NCI-H1930 (cell line): Measurements from ENCODE around the gene DGCR6.
"Not testable (repeated sequence)": the region's sequence is repeated elsewhere in the genome, so short reads cannot be mapped to it uniquely, and the experiment has no call there.

ENCODE experiments used
- DNase-seq, 2 experiments: peaks; one replicate each; lab custom pipeline; 2025; lab: John Stamatoyannopoulos, UW

DGCR6 gene

DNA sequence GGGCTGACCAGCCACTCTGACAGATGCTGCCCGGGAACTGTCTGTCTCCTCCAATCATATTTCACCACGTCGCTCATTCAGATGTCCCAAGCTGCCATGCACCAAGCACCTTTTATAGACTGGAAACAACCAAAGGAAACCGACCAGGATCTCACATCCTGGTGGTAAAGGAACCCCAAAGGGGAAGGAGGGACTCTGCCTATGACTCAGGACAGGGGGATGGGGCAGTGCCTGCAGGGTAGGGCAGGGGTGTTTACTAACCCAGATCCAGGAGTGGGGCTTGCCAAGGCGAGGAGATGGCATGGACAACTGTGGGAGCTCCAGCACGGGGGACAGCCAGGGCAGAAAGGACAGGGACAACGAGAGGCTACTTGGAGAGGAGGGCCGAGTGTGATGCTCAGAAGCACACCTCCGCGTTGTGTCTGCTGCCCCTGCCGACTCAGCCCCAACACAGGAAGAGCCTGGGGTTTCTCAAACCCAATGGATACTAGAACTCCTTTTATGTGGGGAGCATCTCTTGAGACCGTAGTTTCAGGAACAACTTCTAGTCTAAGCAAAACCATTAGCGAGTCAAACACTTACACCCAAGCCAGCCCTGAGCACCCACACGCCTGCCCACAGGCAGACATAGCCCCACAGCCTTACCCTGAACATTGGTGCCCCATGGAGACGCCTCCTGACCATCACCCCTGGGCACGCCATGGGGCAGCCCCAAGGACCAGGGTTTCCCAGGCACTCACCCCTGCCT is 26.0 kb downstream of the DGCR6 start:
- DNase-seq = no peak

- DNase-seq = no peak
These were observed 27.8 kb downstream of the DGCR6 start for GRCh38 chr22:18933914-18934313.

DNA sequence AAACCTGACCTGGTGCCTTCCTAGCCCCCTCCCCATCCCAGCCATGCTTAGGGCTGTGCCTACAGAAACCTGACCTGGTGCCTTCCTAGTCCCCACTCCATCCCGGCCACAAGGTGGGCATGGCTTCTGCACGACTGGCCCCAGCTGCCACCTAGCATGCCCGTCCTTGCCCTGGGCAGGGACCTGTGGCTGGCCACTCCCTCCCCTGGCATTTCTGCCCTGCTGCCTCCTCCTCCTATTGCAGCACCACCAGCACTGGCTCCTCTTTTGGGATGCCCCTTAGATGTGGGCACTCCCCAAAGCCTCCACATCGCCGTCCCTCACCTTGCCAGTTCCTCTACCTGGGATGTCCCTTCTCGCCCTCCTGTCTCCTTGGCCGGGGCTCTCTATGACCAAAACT is 28.6 kb downstream of the DGCR6 start:
- not testable (repeated sequence) for DNase-seq

GRCh38 chr22:18935889-18936529 is 29.9 kb downstream of the DGCR6 start, which contains the start of gene PRODH:
Gene PRODH (minus strand): TSS chr22:18936293. CDS start chr22:18936287, 6 bp downstream.
- DNase-seq = no peak

DNA sequence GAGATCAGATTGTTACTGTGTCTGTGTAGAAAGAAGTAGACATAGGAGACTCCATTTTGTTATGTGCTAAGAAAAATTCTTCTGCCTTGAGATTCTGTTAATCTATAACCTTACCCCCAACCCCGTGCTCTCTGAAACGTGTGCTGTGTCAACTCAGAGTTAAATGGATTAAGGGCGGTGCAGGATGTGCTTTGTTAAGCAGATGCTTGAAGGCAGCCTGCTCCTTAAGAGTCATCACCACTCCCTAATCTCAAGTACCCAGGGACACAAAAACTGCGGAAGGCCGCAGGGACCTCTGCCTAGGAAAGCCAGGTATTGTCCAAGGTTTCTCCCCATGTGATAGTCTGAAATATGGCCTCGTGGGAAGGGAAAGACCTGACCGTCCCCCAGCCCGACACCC is 32.6 kb downstream of the DGCR6 start:
- DNase-seq = not testable (repeated sequence)

DNA sequence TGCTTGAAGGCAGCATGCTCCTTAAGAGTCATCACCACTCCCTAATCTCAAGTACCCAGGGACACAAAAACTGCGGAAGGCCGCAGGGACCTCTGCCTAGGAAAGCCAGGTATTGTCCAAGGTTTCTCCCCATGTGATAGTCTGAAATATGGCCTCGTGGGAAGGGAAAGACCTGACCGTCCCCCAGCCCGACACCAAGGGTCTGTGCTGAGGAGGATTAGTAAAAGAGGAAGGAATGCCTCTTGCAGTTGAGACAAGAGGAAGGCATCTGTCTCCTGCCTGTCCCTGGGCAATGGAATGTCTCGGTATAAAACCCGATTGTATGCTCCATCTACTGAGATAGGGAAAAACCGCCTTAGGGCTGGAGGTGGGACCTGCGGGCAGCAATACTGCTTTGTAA is 41.0 kb downstream of the DGCR6 start:
- not testable (repeated sequence) for DNase-seq

- DNase-seq = no peak
These were observed 41.8 kb downstream of the DGCR6 start for GRCh38 chr22:18947905-18948304.

GRCh38 chr22:18950141-18950540 is 44.0 kb downstream of the DGCR6 start:
- no peak for DNase-seq

DNA sequence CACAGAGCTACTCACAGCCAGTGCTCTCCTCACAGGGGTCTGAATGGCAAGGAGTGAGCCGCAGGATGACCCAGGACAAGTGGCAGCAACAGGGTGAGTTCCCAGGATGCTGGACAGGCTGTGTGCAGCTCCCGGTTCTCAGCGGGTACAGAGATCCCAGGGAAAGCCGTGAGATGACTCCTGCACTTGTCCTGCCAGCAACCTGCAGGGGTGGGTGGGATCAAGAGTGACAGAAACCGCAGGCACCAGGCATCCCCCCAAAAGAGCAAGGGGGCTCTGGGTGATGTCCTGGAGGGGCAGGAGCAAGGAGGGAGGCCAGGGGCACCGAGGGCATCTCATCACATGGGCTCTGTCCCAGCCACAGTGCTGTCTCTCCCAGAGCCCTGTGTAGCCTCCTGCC is 45.9 kb downstream of the DGCR6 start:
- DNase-seq = no peak

DNA sequence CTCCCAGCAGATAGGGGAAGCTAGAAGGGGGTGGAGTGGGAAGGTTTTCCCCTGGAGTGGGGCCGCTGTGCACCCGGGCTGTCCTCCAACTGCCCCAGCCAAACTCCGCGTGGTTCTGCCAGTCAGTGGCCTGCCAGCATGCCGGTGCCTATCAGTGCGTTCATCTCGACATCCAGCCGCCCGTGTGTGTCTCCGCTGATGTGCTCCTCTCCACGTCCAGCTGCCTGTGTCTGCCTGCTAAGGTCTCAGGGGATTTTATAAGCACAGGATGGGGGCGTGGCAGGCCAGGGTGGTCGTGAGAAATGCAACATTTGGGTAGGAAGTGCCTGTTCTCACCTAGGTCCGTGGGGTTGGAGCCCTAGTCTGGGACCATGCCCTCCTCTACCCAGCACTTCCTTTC is 47.0 kb downstream of the DGCR6 start:
- not testable (repeated sequence) for DNase-seq

- peak; percentile 3 to 28 for DNase-seq
These were observed 48.3 kb downstream of the DGCR6 start for GRCh38 chr22:18954303-18954989.

- no peak for DNase-seq
These were observed 49.0 kb downstream of the DGCR6 start for GRCh38 chr22:18954990-18955571.

DNA sequence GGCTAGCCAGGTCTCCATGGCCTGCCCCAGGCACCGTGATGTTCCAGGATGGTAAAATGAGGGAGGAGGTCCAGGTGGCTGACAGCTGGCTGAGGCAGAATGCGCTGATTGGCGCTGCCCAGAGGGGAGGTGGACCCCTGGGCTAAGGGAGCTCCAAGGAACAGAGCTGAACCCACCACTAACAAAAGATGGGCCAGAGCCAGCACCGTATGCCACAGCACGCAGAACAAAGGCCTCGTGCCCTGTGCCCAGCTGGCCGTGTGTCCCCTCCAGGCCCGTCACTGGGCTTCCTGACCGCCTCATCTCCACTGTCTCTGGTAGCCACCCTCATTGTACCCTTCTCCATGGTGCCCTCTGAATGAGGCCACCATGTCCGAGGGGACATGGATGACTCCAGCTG is 49.6 kb downstream of the DGCR6 start:
- no peak for DNase-seq

DNA sequence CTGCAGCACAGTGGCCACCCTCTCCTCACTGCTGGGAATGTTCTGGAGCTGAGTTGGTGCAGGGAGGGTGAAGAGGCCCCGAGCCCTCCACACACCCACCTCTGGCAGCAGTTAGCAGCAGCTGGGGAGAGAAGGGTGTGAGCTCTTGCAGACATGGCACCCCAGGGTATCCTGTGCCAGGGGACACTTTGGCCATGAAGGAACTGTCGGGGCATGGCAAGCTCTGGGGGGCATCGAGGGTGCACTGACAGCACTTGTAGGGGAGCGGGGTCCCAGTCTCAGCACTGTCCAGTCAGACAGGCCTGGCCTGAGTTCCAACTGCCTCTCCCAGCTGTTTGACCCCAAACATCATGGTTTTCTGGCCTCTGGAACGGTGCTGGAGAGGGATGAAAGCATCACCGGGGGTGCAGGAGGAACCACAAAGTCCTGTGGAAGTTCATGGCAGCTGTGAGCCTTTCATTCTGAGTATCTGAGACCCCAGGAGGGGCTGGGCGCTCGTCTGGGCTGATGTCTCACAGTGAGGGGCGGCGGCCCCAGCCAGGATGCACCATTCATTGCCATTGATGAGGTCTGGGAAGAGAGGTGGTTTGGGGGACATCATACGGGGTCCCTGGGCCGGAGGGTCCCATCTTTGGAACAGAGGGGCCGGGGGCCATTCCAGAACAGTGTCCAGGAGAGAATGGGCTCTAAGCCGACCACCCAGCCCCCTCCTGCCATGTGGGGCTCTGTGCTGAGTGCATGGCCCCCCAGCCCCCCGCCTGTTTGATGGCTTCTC is 50.2 kb downstream of the DGCR6 start:
- DNase-seq = not testable (repeated sequence)

DNA sequence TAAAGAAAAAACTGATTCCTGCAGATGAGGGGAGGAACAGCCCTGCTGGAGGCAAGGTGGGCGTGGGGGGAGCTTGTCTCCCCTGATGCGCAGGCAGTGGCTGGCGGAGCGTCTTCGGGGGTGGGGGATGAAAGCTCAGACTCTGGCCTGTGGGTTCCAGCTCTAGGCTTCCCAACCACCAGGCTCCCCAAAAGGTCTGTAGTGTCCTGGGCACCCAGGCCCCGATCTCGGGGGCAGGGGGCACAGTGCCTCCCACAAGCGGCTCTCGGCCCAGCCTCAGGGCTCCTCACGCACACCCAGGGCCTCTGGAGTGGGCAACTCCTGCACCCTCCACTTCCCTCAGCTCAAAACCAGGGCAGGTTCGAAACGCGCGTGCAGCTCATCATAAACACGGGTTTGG is 50.8 kb downstream of the DGCR6 start:
- DNase-seq = not testable (repeated sequence)

- not testable (repeated sequence) for DNase-seq
These were observed 51.7 kb downstream of the DGCR6 start for GRCh38 chr22:18957621-18958320.

DNA sequence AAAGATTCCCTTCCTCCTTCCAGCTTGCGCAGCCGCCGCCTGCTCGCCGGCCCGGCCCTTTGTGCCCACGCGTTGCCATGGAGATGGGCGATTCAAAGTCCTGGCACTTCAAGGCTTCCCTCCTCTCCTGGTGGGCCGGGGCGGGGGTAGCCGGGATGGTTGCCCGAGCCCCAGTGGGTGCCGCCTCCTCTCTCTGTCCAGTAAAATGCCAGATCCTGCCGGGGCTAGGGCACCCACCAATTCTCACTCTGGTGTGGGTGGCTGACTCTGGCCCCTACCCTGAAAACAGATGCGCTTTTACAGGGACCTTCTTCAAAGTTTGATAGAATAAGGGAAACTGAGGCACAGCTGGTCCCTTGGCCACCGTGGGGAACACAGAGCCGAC is 52.2 kb downstream of the DGCR6 start:
- DNase-seq = not testable (repeated sequence)

GRCh38 chr22:18958738-18959137 is 52.6 kb downstream of the DGCR6 start:
- not testable (repeated sequence) for DNase-seq

GRCh38 chr22:18959266-18959665 is 53.1 kb downstream of the DGCR6 start:
- not testable (repeated sequence) for DNase-seq

- not testable (repeated sequence) for DNase-seq
These were observed 53.6 kb downstream of the DGCR6 start for GRCh38 chr22:18959741-18960140.
